Thymus (tissue), 11 donors: ENCODE data around the gene C13orf42. TPM values are rescaled to one million over a fixed set of nuclear protein-coding genes. Genes with fewer than 3 reads are reported as not detected.

Source experiments
- DNase-seq, 9 donors: peaks; one replicate each; pipeline ENCODE4 v3.0.0-alpha.2; 2013; ENCODE audit warnings: low spot score in 9 of 9, low read depth in 6 of 9, missing footprints in 1 of 9
- H3K27ac ChIP-seq, 2 donors: one replicate each; pipeline ENCODE4 v1.5.1; 2013; ENCODE audit warnings: control low read depth in 1 of 2, low read depth in 1 of 2, low read length in 1 of 2, mild to moderate bottlenecking in 1 of 2, moderate library complexity in 1 of 2
- H3K27me3 ChIP-seq, 2 donors: one replicate each; pipeline ENCODE4 v1.5.1; 2013; ENCODE audit warnings: low read length in 1 of 2; ENCODE audit not compliant: control insufficient read depth in 2 of 2, insufficient read depth in 1 of 2
- H3K36me3 ChIP-seq, 2 donors: one replicate each; pipeline ENCODE4 v1.5.1; 2013; ENCODE audit warnings: low read length in 1 of 2, mild to moderate bottlenecking in 1 of 2, moderate library complexity in 1 of 2; ENCODE audit not compliant: control insufficient read depth in 2 of 2, insufficient read depth in 2 of 2
- H3K4me1 ChIP-seq, 2 donors: one replicate each; pipeline ENCODE4 v1.5.1; 2013; ENCODE audit warnings: low read length in 2 of 2; ENCODE audit not compliant: control insufficient read depth in 2 of 2, insufficient read depth in 2 of 2
- H3K4me3 ChIP-seq, 2 donors: one replicate each; pipeline ENCODE4 v1.5.1; 2013; ENCODE audit warnings: low read length in 2 of 2, control low read depth in 1 of 2, mild to moderate bottlenecking in 1 of 2
- H3K9me3 ChIP-seq, 2 donors: one replicate each; pipeline ENCODE4 v1.5.1; 2013; ENCODE audit warnings: low read length in 1 of 2, mild to moderate bottlenecking in 1 of 2; ENCODE audit not compliant: control insufficient read depth in 2 of 2, insufficient read depth in 1 of 2
- WGBS: extraction: QIAGEN DNeasy Blood & Tissue Kit; methylation state at CpG from one replicate; pipeline ENCODE4 v1.1.7; 2013; 5-methylcytosine and 5-hydroxymethylcytosine counted together
- polyA plus RNA-seq: library from polyadenylated mRNA; stranded (reverse); fragments of 200-250 nt; gene quantifications from one replicate; pipeline ENCODE4 v1.2.3, GENCODE V29; 2013
- total RNA-seq: library from RNA; stranded (reverse); fragments of 120-200 nt; gene quantifications from one replicate; pipeline ENCODE4 v1.2.4, GENCODE V29; 2013
- donor health status: healthy.

The C13orf42 gene
- total and polyA plus RNA-seq, 2 donors, result 0.05 TPM

GRCh38 chr13:51033421-51034185 is 77.5 kb downstream of the C13orf42 start:
- DNase-seq, result no peak
- Histone ChIP-seq H3K4me3 (no peak overlapping the region), H3K27me3 (no peaks in the 10 kb centered on the region), H3K9me3 (no peaks in the 10 kb centered on the region), H3K36me3 (no peaks in the 10 kb centered on the region), H3K4me1 (peaks cover 4 to 18% of the 10 kb centered on the region in 2 donors), H3K27ac (no peak overlapping the region)
- WGBS, result 94% methylated on average over 5 of the region's 5 CpGs

DNA sequence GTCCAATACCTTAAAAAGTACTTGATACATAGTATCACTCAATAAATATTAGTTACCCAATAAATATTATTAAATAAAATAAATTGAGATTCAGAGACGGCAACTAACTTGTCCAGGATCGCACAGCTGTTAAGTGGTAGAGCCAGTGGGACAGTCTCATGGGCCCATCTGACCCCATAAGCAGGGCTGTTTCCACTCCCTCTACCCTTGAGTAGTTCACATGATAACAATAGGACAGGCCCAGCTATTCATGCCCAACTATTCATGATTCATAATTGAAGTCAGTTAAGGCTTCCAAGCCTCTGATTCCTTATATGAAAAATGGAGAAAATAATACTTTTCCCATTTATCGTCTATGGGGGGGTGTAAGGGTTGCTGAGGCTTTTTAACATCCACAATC is 78.2 kb downstream of the C13orf42 start:
- H3K9me3 ChIP-seq, result no peaks in the 10 kb centered on the region
- no peak overlapping the region for H3K27ac ChIP-seq
- no peak for DNase-seq
- 98% methylated on average over 3 of the region's 3 CpGs for WGBS
- peaks cover 4 to 18% of the 10 kb centered on the region in 2 donors for H3K4me1 ChIP-seq
- no peaks in the 10 kb centered on the region for H3K36me3 ChIP-seq
- H3K4me3 ChIP-seq, result no peak overlapping the region
- H3K27me3 ChIP-seq, result no peaks in the 10 kb centered on the region

Other genes starting within 250 kb of the C13orf42 start
- 349 TPM for gene RNASEH2B, start 201.5 kb downstream of the C13orf42 start, total RNA-seq
- 187 TPM for gene RNASEH2B, start 201.5 kb downstream of the C13orf42 start, polyA plus RNA-seq
- 3.0 TPM for gene FAM124A, start 111.1 kb upstream of the C13orf42 start, total RNA-seq
- gene FAM124A, start 111.1 kb upstream of the C13orf42 start, polyA plus RNA-seq, result 5.2 TPM
- 0.05 TPM for gene SERPINE3, start 228.4 kb upstream of the C13orf42 start, total RNA-seq
- gene SERPINE3, start 228.4 kb upstream of the C13orf42 start, polyA plus RNA-seq, result 0.16 TPM